Activated CD4-positive, alpha-beta T cell treated with anti-CD3 and anti-CD28 coated beads, Interleukin-2, Interleukin-6, amounts not matched to agents 100 ng/mL and 50 ng/mL, durations not matched to agents 16 hours and 8 hours (primary cell): ENCODE measurements around the gene TMEM79.
"Not testable (repeated sequence)": the region's sequence is repeated elsewhere in the genome, so short reads cannot be mapped to it uniquely, and the experiment has no call there.

ENCODE experiments used
- DNase-seq: peaks from one replicate; pipeline ENCODE4 v3.0.0-alpha.2; 2020

The TMEM79 gene

DNA sequence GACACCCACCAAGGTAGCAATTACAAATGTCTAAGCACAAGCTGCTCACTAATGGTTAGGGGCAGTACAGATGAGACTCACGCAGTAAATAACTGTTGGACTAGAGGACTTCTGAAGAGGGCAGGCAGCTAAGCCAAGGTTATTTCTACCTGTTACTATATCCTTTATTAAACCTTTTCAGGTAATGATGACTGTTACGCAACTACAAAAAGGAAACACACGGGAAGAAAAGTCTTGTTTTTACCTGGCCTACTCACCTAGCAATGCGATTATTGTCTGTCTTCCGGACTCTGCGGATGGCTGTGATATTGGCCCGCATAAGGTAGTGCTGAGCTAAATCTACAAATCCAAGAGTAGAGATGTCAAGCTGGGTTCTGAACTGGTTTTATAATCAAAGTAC lies 32.8 kb downstream of the TMEM79 start:
- DNase-seq = no peak

DNA sequence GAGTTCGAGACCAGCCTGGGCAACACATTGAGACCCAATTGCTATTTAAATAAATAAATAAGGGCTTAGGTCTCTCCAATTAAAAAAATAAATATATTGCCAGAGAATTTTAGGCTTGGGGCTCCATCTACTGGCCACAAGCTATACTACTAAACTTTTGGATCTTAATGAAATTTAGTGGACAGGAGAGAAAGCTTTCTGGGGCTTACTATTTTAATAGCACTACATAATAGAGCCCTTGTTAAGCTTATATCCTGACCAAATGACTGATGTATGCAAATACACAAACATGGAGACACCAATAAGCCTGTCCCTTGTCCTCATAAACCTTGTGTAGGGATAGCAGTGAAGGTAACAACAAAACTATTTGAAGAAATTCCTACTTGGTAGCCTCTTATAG lies 35.5 kb downstream of the TMEM79 start:
- DNase-seq = peak; percentile 27

DNA sequence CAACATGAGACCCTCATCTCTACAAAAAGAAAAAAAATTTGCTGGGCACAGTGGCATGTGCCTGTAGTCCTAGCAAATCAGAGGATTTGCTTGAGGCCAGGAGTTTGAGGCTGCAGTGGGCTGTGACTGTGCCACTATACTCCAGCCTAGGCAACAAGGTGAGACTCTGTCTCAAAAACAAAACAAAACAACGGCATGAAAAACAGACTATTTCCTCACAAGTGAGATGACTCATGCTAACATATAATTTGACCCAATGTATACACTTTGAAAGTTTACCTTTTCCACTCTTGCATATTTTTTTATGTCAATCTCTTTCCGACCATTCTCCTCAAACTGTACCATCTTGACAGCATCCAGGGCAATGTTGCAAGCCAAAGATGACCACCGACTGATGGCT lies 36.4 kb downstream of the TMEM79 start:
- no peak for DNase-seq

DNA sequence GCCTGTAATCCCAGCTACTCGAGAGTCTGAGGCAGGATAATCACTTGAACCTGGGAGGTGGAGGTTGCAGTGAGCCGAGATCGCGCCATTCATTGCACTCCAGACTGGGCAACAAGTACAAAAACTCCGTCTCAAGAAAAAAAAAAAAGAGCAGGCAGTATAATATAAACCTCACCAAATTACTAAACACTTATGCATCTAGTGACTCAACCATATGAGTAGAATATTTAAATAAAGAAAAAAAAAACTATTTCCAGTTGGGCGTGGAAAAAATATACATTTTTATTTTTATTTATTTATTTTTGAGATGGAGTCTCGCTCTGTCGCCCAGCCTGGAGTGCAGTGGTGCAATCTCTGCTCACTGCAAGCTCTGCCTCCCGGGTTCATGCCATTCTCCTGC lies 39.1 kb downstream of the TMEM79 start:
- DNase-seq = not testable (repeated sequence)

DNA sequence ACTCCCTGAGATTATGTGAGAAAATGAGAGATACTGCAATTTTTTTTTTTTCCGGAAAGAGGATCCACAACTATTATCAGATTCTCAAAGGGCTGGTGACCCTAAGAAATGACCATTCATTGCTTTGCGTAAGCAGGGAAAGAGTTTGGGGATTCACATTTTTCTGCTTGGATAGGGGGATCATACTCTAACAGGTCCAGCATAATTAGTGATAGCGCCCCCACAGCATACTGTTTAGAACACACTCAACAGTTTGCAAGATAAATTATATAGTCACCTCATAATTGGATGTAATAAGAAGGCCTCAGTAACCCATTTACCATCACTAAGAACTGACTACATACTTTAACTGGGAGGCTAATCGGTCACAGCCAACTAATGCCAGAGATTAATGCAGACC lies 52.1 kb downstream of the TMEM79 start:
- peak; percentile 11 for DNase-seq

DNA sequence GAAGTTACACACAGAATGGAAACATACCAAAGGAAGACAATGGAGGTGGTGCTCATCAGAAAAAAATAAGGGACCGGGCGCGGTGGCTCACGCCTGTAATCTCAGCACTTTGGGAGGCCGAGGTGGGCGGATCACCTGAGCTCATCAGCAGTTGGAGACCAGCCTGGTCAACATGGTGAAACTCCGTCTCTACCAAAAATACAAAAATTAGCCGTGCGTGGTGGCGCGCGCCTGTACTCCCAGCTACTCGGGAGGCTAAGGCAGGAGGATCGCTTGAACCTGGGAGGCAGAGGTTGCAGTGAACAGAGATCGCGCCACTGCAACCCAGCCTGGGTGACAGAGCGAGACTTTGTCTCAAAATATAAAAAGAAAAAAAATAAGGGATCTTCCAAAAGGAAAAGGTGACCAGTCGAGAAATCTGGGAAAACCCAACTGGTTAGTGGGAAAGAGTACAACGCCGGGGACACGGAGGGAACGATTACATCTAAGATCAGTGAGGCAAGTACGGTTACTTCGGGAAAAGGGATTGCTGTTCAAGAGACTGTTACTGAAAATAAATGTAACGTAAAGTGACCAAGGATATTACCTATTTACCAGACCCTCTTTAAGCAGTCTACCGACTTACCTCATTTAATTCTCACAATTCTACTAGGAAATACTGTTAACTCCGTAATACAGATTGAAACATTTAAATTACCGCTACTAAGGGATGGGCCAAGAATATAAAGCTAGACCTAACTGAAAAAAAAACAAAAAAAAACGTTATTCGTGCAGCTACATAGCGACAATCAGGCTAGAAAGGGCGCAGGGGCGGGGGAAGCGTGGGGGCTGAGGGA lies 53.1 kb downstream of the TMEM79 start:
- DNase-seq = peak; percentile 13

DNA sequence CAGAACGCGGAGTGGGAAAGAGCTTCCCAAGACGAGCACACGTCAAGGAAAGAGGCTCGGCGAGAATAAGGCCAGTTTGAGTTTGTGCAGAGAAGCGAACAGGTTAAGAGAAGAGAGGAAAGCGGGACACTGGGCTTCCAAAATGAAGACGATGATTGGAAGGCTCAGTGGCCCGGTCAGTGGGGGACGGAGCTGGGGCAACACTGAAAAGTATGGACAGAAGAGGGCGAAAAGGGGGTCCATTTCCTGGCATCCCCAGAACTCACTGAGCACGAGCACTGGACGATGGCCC lies 53.7 kb downstream of the TMEM79 start:
- no peak for DNase-seq

DNA sequence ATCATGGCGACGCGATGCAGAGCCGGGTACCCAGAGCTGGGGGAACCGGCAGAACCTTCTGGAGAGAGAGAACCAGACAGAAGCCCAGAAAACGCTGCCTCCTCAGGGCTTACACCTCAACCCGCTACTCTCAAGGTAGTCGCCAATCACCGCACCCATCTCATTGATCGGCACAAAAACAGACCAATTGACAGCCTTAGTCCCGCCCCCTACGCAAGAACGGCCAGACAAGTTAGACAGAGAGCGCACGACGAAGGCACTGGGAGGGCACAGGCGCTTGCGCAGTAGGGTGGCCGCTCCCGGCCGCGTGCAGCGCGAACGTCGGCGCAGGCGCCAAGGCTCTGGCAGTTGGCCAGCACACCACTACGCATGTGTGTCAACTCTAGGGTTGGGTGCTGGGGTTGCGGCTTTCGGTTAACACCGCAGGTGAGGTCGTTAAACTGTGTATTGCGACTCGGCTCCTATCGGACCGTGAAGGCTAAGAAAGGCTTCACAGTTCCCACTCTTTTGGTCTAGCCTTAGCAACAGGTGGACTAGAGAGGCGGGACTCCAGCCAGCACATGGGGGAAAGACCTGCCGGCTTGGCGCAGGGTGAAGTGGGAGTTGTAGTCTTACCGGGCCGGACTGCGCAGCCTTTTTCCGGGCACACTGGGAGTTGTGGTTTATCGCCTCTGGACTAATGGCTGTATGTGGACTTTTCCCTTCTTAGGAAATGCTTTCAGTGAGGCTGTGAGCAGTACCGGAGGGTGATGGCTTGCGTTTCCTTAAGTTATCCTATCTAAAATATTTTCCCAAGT lies 54.3 kb downstream of the TMEM79 start, which contains the start of the genes CCT3 and TSACC:
Gene CCT3, minus strand, starts transcription at position 113 of the 797 bp plus-strand sequence. Its CDS starts 108 bp downstream, at position 5.
Gene TSACC, plus strand, starts transcription at position 347 of the 797 bp plus-strand sequence. CDS start 1,232 bp downstream, outside the sequence.
- DNase-seq = peak; percentile 100
